Measurements from ENCODE around the gene SYP.

DNA sequence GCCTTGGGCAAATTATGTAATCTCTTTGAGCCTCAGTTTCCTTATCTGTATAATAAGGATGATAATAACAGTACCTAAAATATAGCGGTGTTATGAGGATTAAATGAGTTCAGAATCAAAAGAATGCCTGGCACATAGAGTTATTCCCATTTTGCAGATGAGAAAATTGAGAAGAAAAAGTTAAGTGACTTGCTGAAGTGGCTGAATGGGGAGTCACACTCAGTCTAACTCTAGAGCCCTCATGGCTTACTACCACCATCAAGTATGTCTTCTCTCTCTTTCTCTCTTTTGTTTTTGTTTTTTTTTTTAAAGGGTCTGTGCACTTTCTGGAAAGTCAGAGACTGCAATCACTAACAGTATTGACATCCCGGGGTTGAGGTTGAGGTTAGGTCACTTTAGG is 32.5 kb upstream of the SYP start:
- TF ChIP-seq POLR2A (IDR thresholded peaks at IDR 0.05): no peak
- TF ChIP-seq CTCF (IDR thresholded peaks at IDR 0.05): no peak
- TF ChIP-seq POLR2AphosphoS5 (IDR thresholded peaks at IDR 0.05): no peak

Measured in breast epithelium (tissue), 3 donors.